Panc1 (cell line): ENCODE data around the gene POU4F3. TPM values are rescaled to one million over a fixed set of nuclear protein-coding genes. Genes with fewer than 3 reads are reported as not detected.
A peak's percentile ranks its signal among the peaks of the same experiment; 100 is the strongest.

Experiments used
- ATAC-seq: fragments of 200-7000 bp; cut with Tn5 transposase; 2 replicates; pipeline ENCODE4 v1.9.1; 2020; ENCODE audit warnings: mild to moderate bottlenecking, moderate library complexity
- BruUV-seq: library from RNA; stranded (reverse); fragments of 400-500 nt; replicated peaks from 2 replicates; lab custom pipeline; 2021; lab: Mats Ljungman, UMichigan
- CTCF ChIA-PET: fragments of 300-600 bp; sonication (Branson Sonifier 250); formaldehyde crosslinking; loops from one replicate; lab custom pipeline; 2022; ENCODE audit warnings: antibody characterized with exemption; lab: Charles Lee
- POLR2A ChIA-PET: fragments of 300-600 bp; sonication (Branson Sonifier 250); formaldehyde crosslinking; loops from one replicate; lab custom pipeline; 2022; ENCODE audit warnings: antibody characterized with exemption; lab: Charles Lee
- DNase-seq: peaks from one replicate; pipeline ENCODE4 v3.0.0-alpha.2; 2010; ENCODE audit warnings: low read depth, low spot score
- H3K27ac ChIP-seq: 2 replicates; pipeline ENCODE4 v1.5.1; 2011; ENCODE audit warnings: mild to moderate bottlenecking, low read length, inconsistent platforms
- H3K27me3 ChIP-seq: fragments of 200-500 bp; sonication (Bioruptor generic); 2 replicates; pipeline ENCODE4 v1.6.0; 2014; ENCODE audit warnings: low read length, inconsistent platforms; ENCODE audit not compliant: control insufficient read depth, insufficient read depth
- H3K36me3 ChIP-seq: fragments of 200-500 bp; sonication (Bioruptor generic); 2 replicates; pipeline ENCODE4 v1.5.1; 2014; ENCODE audit warnings: inconsistent platforms, mild to moderate bottlenecking, low read length, moderate library complexity; ENCODE audit not compliant: control insufficient read depth, insufficient read depth
- H3K4me1 ChIP-seq: 2 replicates; pipeline ENCODE4 v1.5.1; 2011; ENCODE audit warnings: inconsistent platforms, mild to moderate bottlenecking, low read length, moderate library complexity; ENCODE audit not compliant: control insufficient read depth, insufficient read depth
- H3K4me3 ChIP-seq, 2 experiments: 2 replicates each; pipeline ENCODE4 v1.5.1; 2011 to 2012; ENCODE audit warnings: low read depth in 2 of 2, low read length in 2 of 2, mild to moderate bottlenecking in 2 of 2, inconsistent platforms in 1 of 2, moderate library complexity in 1 of 2
- H3K9me3 ChIP-seq: fragments of 200-500 bp; sonication (Bioruptor generic); 2 replicates; pipeline ENCODE4 v1.5.1; 2014; ENCODE audit warnings: low read depth, mild to moderate bottlenecking, inconsistent platforms, low read length, moderate library complexity; ENCODE audit not compliant: control insufficient read depth, insufficient read depth
- POLR2AphosphoS5 ChIP-seq: IDR thresholded peaks from 2 replicates; pipeline ENCODE4 v1.6.1; 2012; ENCODE audit warnings: mild to moderate bottlenecking, low read depth, low read length, moderate library complexity
- SIN3A ChIP-seq: IDR thresholded peaks from 2 replicates; pipeline ENCODE4 v1.6.1; 2012; ENCODE audit warnings: low read depth, mild to moderate bottlenecking, low read length, moderate library complexity, borderline replicate concordance; ENCODE audit not compliant: insufficient read depth
- TCF7L2 ChIP-seq: IDR thresholded peaks from 2 replicates; pipeline ENCODE4 v1.6.1; 2011; ENCODE audit warnings: mild to moderate bottlenecking, low read depth, low read length, inconsistent platforms
- in situ Hi-C: cut with HindIII; loops from 2 replicates; pipeline ENCODE4 v1.10.0; 2016; ENCODE audit warnings: low sequenced_read_pairs, low pct_unique_long_range_greater_than_20kb
- intact Hi-C: fragments of 100-400 bp; cut with micrococcal nuclease; formaldehyde crosslinking; loops from one replicate; pipeline ENCODE4 v1.10.0; 2022; ENCODE audit not compliant: unreplicated experiment
- total RNA-seq: library from RNA; stranded (reverse); gene quantifications from one replicate; pipeline ENCODE4 v1.2.1, GENCODE V29; 2021; ENCODE audit not compliant: unreplicated experiment
- TF ChIP-seq, protein P1 (sequence below): fragments of 450-650 bp; IDR thresholded peaks from 2 replicates; pipeline ENCODE4 v1.5.1; 2017; ENCODE audit warnings: mild to moderate bottlenecking
- TF ChIP-seq, protein P2 (sequence below), 2 experiments: IDR thresholded peaks; 2 replicates each; pipeline ENCODE4 v1.6.1; 2011 to 2012; ENCODE audit warnings: low read depth in 2 of 2, control low read depth in 1 of 2, low read length in 1 of 2, mild to moderate bottlenecking in 1 of 2, moderate library complexity in 1 of 2; ENCODE audit not compliant: insufficient read depth in 1 of 2

POU4F3 gene
- total RNA-seq, 1 experiment from 2014 or later = 0.15 TPM

DNA sequence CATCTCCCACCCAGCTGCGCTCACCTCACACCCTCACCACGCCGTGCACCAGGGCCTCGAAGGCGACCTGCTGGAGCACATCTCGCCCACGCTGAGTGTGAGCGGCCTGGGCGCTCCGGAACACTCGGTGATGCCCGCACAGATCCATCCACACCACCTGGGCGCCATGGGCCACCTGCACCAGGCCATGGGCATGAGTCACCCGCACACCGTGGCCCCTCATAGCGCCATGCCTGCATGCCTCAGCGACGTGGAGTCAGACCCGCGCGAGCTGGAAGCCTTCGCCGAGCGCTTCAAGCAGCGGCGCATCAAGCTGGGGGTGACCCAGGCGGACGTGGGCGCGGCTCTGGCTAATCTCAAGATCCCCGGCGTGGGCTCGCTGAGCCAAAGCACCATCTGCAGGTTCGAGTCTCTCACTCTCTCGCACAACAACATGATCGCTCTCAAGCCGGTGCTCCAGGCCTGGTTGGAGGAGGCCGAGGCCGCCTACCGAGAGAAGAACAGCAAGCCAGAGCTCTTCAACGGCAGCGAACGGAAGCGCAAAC is 1.1 kb downstream of the POU4F3 start:
- DNase-seq (no peak), ATAC-seq (no peak)
- peaks cover 28% of the 10 kb centered on the region for H3K27me3 ChIP-seq
- ChIA-PET POLR2A (no interaction called here), CTCF (no interaction called here)
- H3K27ac ChIP-seq = no peak overlapping the region
- H3K4me3 ChIP-seq = no peak overlapping the region
- H3K4me1 ChIP-seq = peaks cover 16% of the 10 kb centered on the region
- H3K36me3 ChIP-seq = no peaks in the 10 kb centered on the region
- TF ChIP-seq, protein P1, sequence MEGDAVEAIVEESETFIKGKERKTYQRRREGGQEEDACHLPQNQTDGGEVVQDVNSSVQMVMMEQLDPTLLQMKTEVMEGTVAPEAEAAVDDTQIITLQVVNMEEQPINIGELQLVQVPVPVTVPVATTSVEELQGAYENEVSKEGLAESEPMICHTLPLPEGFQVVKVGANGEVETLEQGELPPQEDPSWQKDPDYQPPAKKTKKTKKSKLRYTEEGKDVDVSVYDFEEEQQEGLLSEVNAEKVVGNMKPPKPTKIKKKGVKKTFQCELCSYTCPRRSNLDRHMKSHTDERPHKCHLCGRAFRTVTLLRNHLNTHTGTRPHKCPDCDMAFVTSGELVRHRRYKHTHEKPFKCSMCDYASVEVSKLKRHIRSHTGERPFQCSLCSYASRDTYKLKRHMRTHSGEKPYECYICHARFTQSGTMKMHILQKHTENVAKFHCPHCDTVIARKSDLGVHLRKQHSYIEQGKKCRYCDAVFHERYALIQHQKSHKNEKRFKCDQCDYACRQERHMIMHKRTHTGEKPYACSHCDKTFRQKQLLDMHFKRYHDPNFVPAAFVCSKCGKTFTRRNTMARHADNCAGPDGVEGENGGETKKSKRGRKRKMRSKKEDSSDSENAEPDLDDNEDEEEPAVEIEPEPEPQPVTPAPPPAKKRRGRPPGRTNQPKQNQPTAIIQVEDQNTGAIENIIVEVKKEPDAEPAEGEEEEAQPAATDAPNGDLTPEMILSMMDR = no peak
- TF ChIP-seq, protein P2, sequence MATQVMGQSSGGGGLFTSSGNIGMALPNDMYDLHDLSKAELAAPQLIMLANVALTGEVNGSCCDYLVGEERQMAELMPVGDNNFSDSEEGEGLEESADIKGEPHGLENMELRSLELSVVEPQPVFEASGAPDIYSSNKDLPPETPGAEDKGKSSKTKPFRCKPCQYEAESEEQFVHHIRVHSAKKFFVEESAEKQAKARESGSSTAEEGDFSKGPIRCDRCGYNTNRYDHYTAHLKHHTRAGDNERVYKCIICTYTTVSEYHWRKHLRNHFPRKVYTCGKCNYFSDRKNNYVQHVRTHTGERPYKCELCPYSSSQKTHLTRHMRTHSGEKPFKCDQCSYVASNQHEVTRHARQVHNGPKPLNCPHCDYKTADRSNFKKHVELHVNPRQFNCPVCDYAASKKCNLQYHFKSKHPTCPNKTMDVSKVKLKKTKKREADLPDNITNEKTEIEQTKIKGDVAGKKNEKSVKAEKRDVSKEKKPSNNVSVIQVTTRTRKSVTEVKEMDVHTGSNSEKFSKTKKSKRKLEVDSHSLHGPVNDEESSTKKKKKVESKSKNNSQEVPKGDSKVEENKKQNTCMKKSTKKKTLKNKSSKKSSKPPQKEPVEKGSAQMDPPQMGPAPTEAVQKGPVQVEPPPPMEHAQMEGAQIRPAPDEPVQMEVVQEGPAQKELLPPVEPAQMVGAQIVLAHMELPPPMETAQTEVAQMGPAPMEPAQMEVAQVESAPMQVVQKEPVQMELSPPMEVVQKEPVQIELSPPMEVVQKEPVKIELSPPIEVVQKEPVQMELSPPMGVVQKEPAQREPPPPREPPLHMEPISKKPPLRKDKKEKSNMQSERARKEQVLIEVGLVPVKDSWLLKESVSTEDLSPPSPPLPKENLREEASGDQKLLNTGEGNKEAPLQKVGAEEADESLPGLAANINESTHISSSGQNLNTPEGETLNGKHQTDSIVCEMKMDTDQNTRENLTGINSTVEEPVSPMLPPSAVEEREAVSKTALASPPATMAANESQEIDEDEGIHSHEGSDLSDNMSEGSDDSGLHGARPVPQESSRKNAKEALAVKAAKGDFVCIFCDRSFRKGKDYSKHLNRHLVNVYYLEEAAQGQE (IDR thresholded peaks at IDR 0.05; ENCODE audit: insufficient read depth in 1 of 2, low read depth in 2 of 2, low read length in 1 of 2) = peak in 1 of 2 experiments; percentile 62; a peak in 1 of 4 replicates
- no peaks in the 10 kb centered on the region for H3K9me3 ChIP-seq
- in situ Hi-C loops = no loop called here
- BruUV-seq = no TSS peak
- intact Hi-C loops = no loop called here

DNA sequence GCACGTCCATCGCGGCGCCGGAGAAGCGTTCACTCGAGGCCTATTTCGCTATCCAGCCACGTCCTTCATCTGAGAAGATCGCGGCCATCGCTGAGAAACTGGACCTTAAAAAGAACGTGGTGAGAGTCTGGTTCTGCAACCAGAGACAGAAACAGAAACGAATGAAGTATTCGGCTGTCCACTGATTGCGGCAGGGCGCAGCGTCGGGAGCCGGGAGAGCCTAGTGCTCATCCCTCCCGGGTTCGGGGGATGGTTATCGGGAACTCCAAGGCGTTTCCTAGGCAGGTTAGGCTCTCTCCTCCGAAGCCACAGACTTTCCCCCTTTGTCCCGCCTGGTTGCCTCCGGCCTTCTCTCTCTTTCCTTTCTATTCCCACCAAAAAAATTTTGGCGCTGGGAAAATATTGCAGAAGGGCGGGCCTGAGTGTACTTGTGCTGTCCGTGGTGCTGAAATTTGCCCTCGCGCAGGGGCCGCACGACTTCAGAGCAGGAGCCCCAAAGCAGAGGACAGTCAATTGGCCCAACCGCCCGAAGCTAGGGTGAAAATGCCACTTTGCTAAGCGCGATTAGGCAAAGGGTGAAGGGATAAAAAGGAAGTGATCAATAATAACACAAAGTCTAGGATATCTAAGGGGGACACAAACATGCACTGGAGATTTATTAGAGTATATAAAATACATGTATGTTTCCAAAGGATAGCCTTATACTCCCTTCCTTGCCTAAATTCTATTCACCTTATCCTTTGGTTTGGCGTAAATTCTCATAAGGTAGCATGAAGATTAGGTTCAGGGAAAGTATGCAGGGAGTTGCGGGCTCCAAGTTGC is 1.8 kb downstream of the POU4F3 start:
- Histone ChIP-seq H3K4me3 (no peak overlapping the region), H3K36me3 (no peaks in the 10 kb centered on the region), H3K27ac (no peak overlapping the region), H3K4me1 (peaks cover 16% of the 10 kb centered on the region), H3K27me3 (peaks cover 30% of the 10 kb centered on the region), H3K9me3 (no peaks in the 10 kb centered on the region)
- POLR2A ChIA-PET = no interaction called here
- no TSS peak for BruUV-seq
- intact Hi-C loops = no loop called here
- CTCF ChIA-PET = no interaction called here
- in situ Hi-C loops = no loop called here
- DNase-seq (no peak), ATAC-seq (no peak)
- TF ChIP-seq TCF7L2 = no peak
- no peak for TF ChIP-seq POLR2AphosphoS5
- no peak for TF ChIP-seq SIN3A
- TF ChIP-seq, protein P1 = no peak
- TF ChIP-seq, protein P2 (IDR thresholded peaks at IDR 0.05; ENCODE audit: insufficient read depth in 1 of 2, low read depth in 2 of 2, low read length in 1 of 2) = peak; percentile 92 to 96
